Fibroblast of lung (primary cell): ENCODE data around the gene ATXN2.

Experiments used
- EZH2 ChIP-seq: IDR thresholded peaks from 2 replicates; pipeline ENCODE4 v1.5.1; 2012; ENCODE audit warnings: low read length, control low read depth, mild to moderate bottlenecking; ENCODE audit errors: missing control alignments
- TF ChIP-seq, protein P1 (sequence below), 2 donors: IDR thresholded peaks in 1 of 2; conservative IDR thresholded peaks in 1 of 2; 1 replicate in 1 of 2; 2 replicates in 1 of 2; pipeline ENCODE4 v1.5.1; 2011 to 2012; ENCODE audit warnings: low read length in 2 of 2, control low read depth in 1 of 2, inconsistent platforms in 1 of 2, low read depth in 1 of 2, mild to moderate bottlenecking in 1 of 2

DNA sequence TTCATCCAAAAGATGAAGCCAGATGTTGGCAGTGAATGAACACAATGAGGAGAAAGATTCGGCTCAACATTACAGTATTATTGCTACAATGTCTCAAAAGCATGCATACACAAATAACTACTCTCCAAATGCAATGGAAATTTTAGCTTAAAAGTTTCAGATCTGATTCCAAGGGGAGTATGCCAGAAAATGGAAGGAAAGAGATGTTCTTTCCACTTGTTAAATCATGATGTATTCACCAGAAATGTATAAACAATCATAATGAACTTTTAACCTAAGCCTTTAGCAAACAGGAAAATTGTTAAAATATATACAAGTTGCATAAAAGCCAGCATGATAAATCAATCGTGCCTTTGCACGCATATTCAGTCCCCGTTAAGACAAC lies 131.3 kb downstream of the ATXN2 start:
- TF ChIP-seq, protein P1, sequence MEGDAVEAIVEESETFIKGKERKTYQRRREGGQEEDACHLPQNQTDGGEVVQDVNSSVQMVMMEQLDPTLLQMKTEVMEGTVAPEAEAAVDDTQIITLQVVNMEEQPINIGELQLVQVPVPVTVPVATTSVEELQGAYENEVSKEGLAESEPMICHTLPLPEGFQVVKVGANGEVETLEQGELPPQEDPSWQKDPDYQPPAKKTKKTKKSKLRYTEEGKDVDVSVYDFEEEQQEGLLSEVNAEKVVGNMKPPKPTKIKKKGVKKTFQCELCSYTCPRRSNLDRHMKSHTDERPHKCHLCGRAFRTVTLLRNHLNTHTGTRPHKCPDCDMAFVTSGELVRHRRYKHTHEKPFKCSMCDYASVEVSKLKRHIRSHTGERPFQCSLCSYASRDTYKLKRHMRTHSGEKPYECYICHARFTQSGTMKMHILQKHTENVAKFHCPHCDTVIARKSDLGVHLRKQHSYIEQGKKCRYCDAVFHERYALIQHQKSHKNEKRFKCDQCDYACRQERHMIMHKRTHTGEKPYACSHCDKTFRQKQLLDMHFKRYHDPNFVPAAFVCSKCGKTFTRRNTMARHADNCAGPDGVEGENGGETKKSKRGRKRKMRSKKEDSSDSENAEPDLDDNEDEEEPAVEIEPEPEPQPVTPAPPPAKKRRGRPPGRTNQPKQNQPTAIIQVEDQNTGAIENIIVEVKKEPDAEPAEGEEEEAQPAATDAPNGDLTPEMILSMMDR (conservative IDR thresholded peaks at IDR 0.05 in 1 of 2, IDR thresholded peaks at IDR 0.05 in 1 of 2; ENCODE audit: low read depth in 1 of 2, low read length in 2 of 2), result no peak
- TF ChIP-seq EZH2, result no peak
